GM12891 (cell line): ENCODE results near the gene SLC7A6.

Experiments
- DNase-seq: peaks from one replicate; pipeline ENCODE4 v3.0.0; 2011; ENCODE audit warnings: low spot score; ENCODE audit not compliant: insufficient read length
- FAIRE-seq: peaks from 2 replicates; lab custom pipeline; 2011; peaks lifted over from hg19 to GRCh38; lab: Jason Lieb, UNC
- PAX5 ChIP-seq: IDR thresholded peaks from 2 replicates; pipeline ENCODE4 v1.6.1; 2011; ENCODE audit warnings: low read length, moderate library complexity, mild to moderate bottlenecking; ENCODE audit not compliant: insufficient read depth, severe bottlenecking
- POLR2A ChIP-seq: IDR thresholded peaks from 2 replicates; pipeline ENCODE4 v1.6.1; 2011; ENCODE audit warnings: low read depth, low read length, control low read depth
- POLR2AphosphoS5 ChIP-seq: IDR thresholded peaks from 2 replicates; pipeline ENCODE4 v1.6.1; 2011; ENCODE audit warnings: low read depth, low read length, control low read depth
- POU2F2 ChIP-seq: IDR thresholded peaks from 2 replicates; pipeline ENCODE4 v1.6.1; 2011; ENCODE audit warnings: low read depth, mild to moderate bottlenecking, control low read depth, low read length, moderate library complexity
- SPI1 ChIP-seq: IDR thresholded peaks from 2 replicates; pipeline ENCODE4 v1.6.1; 2011; ENCODE audit warnings: low read depth, low read length, control low read depth
- TAF1 ChIP-seq: IDR thresholded peaks from 2 replicates; pipeline ENCODE4 v1.6.1; 2011; ENCODE audit warnings: low read depth, low read length, control low read depth

The SLC7A6 gene

GRCh38 chr16:68234188-68235107 lies 29.9 kb upstream of the SLC7A6 start:
- no peak for FAIRE-seq
- DNase-seq, result no peak

GRCh38 chr16:68235108-68235886 lies 29.0 kb upstream of the SLC7A6 start:
- no peak for DNase-seq
- FAIRE-seq, result no peak
- no peak for TF ChIP-seq SPI1
- TF ChIP-seq POU2F2, result no peak
- no peak for TF ChIP-seq POLR2AphosphoS5
- TF ChIP-seq POLR2A, result no peak
- TF ChIP-seq TAF1, result no peak
- no peak for TF ChIP-seq PAX5

More at GRCh38 chr16:68234188-68235107, 29.9 kb upstream of the SLC7A6 start:
- TF ChIP-seq POU2F2, result no peak
- no peak for TF ChIP-seq POLR2A
- no peak for TF ChIP-seq PAX5
- no peak for TF ChIP-seq POLR2AphosphoS5
- TF ChIP-seq TAF1, result no peak
- no peak for TF ChIP-seq SPI1

DNA sequence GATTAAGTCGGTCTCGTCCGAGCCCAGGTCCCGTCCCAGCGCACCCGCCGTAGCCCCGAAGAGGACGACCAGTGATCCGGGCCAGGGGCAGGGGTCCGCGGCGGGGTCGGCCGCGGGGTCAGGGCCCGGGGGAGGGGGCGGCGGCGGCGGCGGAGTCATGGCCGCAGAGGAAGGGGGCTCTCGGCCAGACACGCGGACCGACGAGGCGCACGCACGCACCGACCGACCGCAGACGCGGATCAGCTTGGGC lies 28.5 kb upstream of the SLC7A6 start, which contains the start of gene ESRP2:
Gene ESRP2 (minus strand): TSS at position 241 of the 250 bp plus-strand sequence. CDS start 82 bp downstream, at position 159.
- no peak for FAIRE-seq
- no peak for DNase-seq
- TF ChIP-seq PAX5 (no peak), SPI1 (no peak), POLR2AphosphoS5 (no peak)

DNA sequence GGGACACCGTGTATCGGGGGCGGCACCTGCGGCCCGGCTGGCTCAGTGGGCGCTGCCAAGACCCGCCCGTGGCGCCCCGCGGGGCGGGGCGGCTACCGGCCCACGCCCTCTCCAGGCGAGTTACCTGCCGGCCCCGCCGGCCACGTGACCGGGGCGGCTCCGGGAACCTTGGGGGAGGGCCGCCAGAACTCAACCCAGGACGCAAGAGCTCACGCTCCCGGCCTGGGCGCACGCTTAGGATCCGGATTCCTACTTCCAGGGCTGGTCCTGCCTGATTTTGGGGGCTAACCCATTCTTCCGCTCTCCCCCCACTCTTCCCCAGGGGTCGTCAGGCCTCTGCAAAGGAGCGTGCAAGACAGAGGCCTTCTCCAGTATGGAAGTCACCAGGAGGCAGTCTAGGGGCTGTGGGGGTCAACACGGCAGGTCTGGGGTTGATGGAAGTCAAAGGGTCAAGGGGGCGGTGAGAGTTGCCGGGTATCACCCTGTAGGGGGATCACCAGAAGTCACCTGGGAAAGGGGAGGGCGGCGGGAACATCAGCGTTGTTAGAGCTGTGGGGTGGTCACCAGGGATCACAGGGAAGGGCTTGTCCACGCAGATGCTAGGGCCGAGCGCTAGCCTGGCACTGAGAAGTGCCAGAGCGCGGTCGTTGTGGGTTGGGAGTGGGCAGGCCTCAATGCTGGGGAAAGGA lies 28.0 kb upstream of the SLC7A6 start:
- DNase-seq (peak; percentile 59), FAIRE-seq (peak; percentile 82)
- TF ChIP-seq SPI1 (no peak), PAX5 (no peak), POU2F2 (no peak), TAF1 (no peak), POLR2AphosphoS5 (no peak), POLR2A (no peak)

DNA sequence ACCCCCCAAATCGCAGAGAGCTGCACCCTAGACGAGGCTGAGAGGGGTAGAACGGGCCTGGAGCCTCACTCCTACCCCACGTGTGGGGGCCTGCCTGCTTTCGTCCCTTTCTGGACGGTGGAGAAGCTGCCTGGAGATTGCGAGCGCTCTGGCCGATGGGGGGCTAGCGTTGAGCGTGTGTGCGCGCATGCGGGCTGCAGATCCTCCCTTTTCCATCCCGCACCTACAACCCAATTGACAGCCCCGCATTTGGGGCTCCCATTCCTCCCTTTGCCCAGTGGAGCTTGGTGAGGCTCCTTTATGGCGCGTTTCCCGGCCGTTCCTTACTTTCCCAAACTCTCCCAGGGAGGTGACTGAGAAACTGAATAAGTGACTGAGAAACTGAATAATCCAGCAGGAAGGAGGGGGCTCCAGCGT lies 27.5 kb upstream of the SLC7A6 start:
- TF ChIP-seq POLR2AphosphoS5 (no peak), POLR2A (no peak)
- no peak for DNase-seq
- FAIRE-seq, result no peak

- TF ChIP-seq SPI1 (no peak), TAF1 (peak; percentile 40; the same call in 1 of the 2 replicates), POLR2A (peak; percentile 56), POLR2AphosphoS5 (peak; percentile 28; the same call in 1 of the 2 replicates)
- DNase-seq (peak; percentile 93), FAIRE-seq (peak; percentile 99)
These were observed 26.9 kb upstream of the SLC7A6 start for GRCh38 chr16:68237243-68238028.

GRCh38 chr16:68238029-68238345 lies 26.3 kb upstream of the SLC7A6 start:
- no peak for TF ChIP-seq POLR2A
- TF ChIP-seq POU2F2, result no peak
- TF ChIP-seq TAF1, result no peak
- TF ChIP-seq POLR2AphosphoS5, result no peak
- no peak for TF ChIP-seq SPI1
- no peak for TF ChIP-seq PAX5
- DNase-seq (no peak), FAIRE-seq (no peak)

- DNase-seq (no peak), FAIRE-seq (no peak)
- TF ChIP-seq POU2F2 (no peak), SPI1 (no peak), POLR2AphosphoS5 (no peak), PAX5 (no peak), POLR2A (no peak), TAF1 (no peak)
These were observed 22.2 kb upstream of the SLC7A6 start for GRCh38 chr16:68242085-68242484.
